Stimulated activated CD4-positive, alpha-beta T cell treated with anti-CD3 and anti-CD28 coated beads, Interleukin-2, amount 100 ng/mL, for 24 hours (primary cell): ENCODE measurements around the gene DCAF6.
"Not testable (repeated sequence)": the region's sequence is repeated elsewhere in the genome, so short reads cannot be mapped to it uniquely, and the experiment has no call there.

Experiments
- DNase-seq, 2 donors: peaks; one replicate each; pipeline ENCODE4 v3.0.0-alpha.2; 2020

DCAF6 gene

GRCh38 chr1:167936068-167936929, at the start of gene DCAF6:
DCAF6 (plus strand) TSS chr1:167936683; CDS start chr1:167936912, 229 bp downstream.
- peak; percentile 93 to 95 for DNase-seq

GRCh38 chr1:167887187-167887586, 49.3 kb upstream of the DCAF6 start:
- not testable (repeated sequence) for DNase-seq

GRCh38 chr1:167890400-167890799, 46.1 kb upstream of the DCAF6 start:
- no peak for DNase-seq

- DNase-seq = no peak
These were observed 42.7 kb upstream of the DCAF6 start for GRCh38 chr1:167893798-167894197.

GRCh38 chr1:167898578-167899222, 37.8 kb upstream of the DCAF6 start:
- no peak for DNase-seq

- DNase-seq = no peak
These were observed 37.2 kb upstream of the DCAF6 start for GRCh38 chr1:167899253-167899681.

GRCh38 chr1:167900907-167901306, 35.6 kb upstream of the DCAF6 start:
- no peak for DNase-seq

GRCh38 chr1:167904652-167905130, 31.8 kb upstream of the DCAF6 start:
- no peak for DNase-seq

GRCh38 chr1:167905182-167905581, 31.3 kb upstream of the DCAF6 start:
- DNase-seq = no peak

- no peak for DNase-seq
These were observed 30.8 kb upstream of the DCAF6 start for GRCh38 chr1:167905671-167906070.

- DNase-seq = no peak
These were observed 26.7 kb upstream of the DCAF6 start for GRCh38 chr1:167909691-167910180.

- no peak for DNase-seq
These were observed 26.0 kb upstream of the DCAF6 start for GRCh38 chr1:167910530-167910929.

- no peak for DNase-seq
These were observed 25.1 kb upstream of the DCAF6 start for GRCh38 chr1:167911413-167911812.

- no peak for DNase-seq
These were observed 24.2 kb upstream of the DCAF6 start for GRCh38 chr1:167912294-167912693.

GRCh38 chr1:167913895-167914496, 22.5 kb upstream of the DCAF6 start, which contains the start of gene ADCY10:
ADCY10 (minus strand) TSS chr1:167914134; CDS start chr1:167905140, 8,994 bp downstream.
- DNase-seq = no peak

GRCh38 chr1:167915569-167915968, 20.9 kb upstream of the DCAF6 start:
- no peak for DNase-seq

- no peak for DNase-seq
These were observed 19.5 kb upstream of the DCAF6 start for GRCh38 chr1:167916766-167917511.

GRCh38 chr1:167922023-167922422, 14.5 kb upstream of the DCAF6 start:
- DNase-seq = no peak

- no peak for DNase-seq
These were observed 13.8 kb upstream of the DCAF6 start for GRCh38 chr1:167922611-167923074.

GRCh38 chr1:167923324-167924056, 13.0 kb upstream of the DCAF6 start:
- DNase-seq = no peak

GRCh38 chr1:167924102-167924501, 12.4 kb upstream of the DCAF6 start:
- no peak for DNase-seq
